ENCODE measurements around the gene SEPTIN8.

SEPTIN8 gene

GRCh38 chr5:132754947-132755346, 22.1 kb downstream of the SEPTIN8 start:
- Mint-ChIP-seq H3K4me3 (no peak overlapping the region), H3K4me1 (ENCODE audit: low read depth) (peaks cover 29% of the 10 kb centered on the region), H3K36me3 (ENCODE audit: low read depth) (no peaks in the 10 kb centered on the region), H3K27me3 (no peaks in the 10 kb centered on the region), H3K27ac (no peak overlapping the region), H3K9me3 (no peaks in the 10 kb centered on the region)

GRCh38 chr5:132754111-132754510, 22.9 kb downstream of the SEPTIN8 start:
- Mint-ChIP-seq H3K27ac (no peak overlapping the region), H3K9me3 (no peaks in the 10 kb centered on the region), H3K4me1 (ENCODE audit: low read depth) (peaks cover 29% of the 10 kb centered on the region), H3K36me3 (ENCODE audit: low read depth) (no peaks in the 10 kb centered on the region), H3K27me3 (no peaks in the 10 kb centered on the region), H3K4me3 (no peak overlapping the region)

- Mint-ChIP-seq H3K27ac (peak overlapping the region; percentile 59), H3K4me3 (no peak overlapping the region), H3K36me3 (ENCODE audit: low read depth) (no peaks in the 10 kb centered on the region), H3K4me1 (ENCODE audit: low read depth) (peaks cover 29% of the 10 kb centered on the region), H3K27me3 (no peaks in the 10 kb centered on the region), H3K9me3 (no peaks in the 10 kb centered on the region)
Measured at GRCh38 chr5:132753135-132753987, 23.7 kb downstream of the SEPTIN8 start.

- Mint-ChIP-seq H3K9me3 (no peaks in the 10 kb centered on the region), H3K27ac (no peak overlapping the region), H3K27me3 (no peaks in the 10 kb centered on the region), H3K36me3 (ENCODE audit: low read depth) (no peaks in the 10 kb centered on the region), H3K4me3 (no peak overlapping the region), H3K4me1 (ENCODE audit: low read depth) (peaks cover 29% of the 10 kb centered on the region)
Measured at GRCh38 chr5:132752581-132753125, 24.4 kb downstream of the SEPTIN8 start.

GRCh38 chr5:132751971-132752580, 25.0 kb downstream of the SEPTIN8 start:
- no peak overlapping the region for H3K27ac Mint-ChIP-seq
- no peak overlapping the region for H3K4me3 Mint-ChIP-seq
- no peaks in the 10 kb centered on the region for H3K36me3 Mint-ChIP-seq (ENCODE audit: low read depth)

GRCh38 chr5:132751444-132751843, 25.6 kb downstream of the SEPTIN8 start:
- H3K27me3 Mint-ChIP-seq, result no peaks in the 10 kb centered on the region
- no peak overlapping the region for H3K4me3 Mint-ChIP-seq
- no peaks in the 10 kb centered on the region for H3K9me3 Mint-ChIP-seq
- H3K27ac Mint-ChIP-seq, result peak overlapping the region; percentile 54
- peaks cover 32% of the 10 kb centered on the region for H3K4me1 Mint-ChIP-seq (ENCODE audit: low read depth)
- H3K36me3 Mint-ChIP-seq (ENCODE audit: low read depth), result no peaks in the 10 kb centered on the region

More at GRCh38 chr5:132751971-132752580, 25.0 kb downstream of the SEPTIN8 start:
- Mint-ChIP-seq H3K9me3 (no peaks in the 10 kb centered on the region), H3K4me1 (ENCODE audit: low read depth) (peaks cover 29% of the 10 kb centered on the region), H3K27me3 (no peaks in the 10 kb centered on the region)

GRCh38 chr5:132750471-132751230, 26.4 kb downstream of the SEPTIN8 start:
- Mint-ChIP-seq H3K4me3 (no peak overlapping the region), H3K4me1 (ENCODE audit: low read depth) (peaks cover 32% of the 10 kb centered on the region), H3K36me3 (ENCODE audit: low read depth) (no peaks in the 10 kb centered on the region), H3K9me3 (no peaks in the 10 kb centered on the region), H3K27me3 (peaks cover 6% of the 10 kb centered on the region), H3K27ac (peak overlapping the region; percentile 67)

- Mint-ChIP-seq H3K4me3 (no peak overlapping the region), H3K9me3 (no peaks in the 10 kb centered on the region), H3K36me3 (ENCODE audit: low read depth) (no peaks in the 10 kb centered on the region), H3K27me3 (peaks cover 14% of the 10 kb centered on the region), H3K27ac (peak overlapping the region; percentile 18), H3K4me1 (ENCODE audit: low read depth) (peaks cover 28% of the 10 kb centered on the region)
Measured at GRCh38 chr5:132749506-132749905, 27.5 kb downstream of the SEPTIN8 start.

- Mint-ChIP-seq H3K27ac (no peak overlapping the region), H3K36me3 (ENCODE audit: low read depth) (no peaks in the 10 kb centered on the region)
Measured at GRCh38 chr5:132748522-132749000, 28.5 kb downstream of the SEPTIN8 start.

GRCh38 chr5:132747616-132748440, 29.2 kb downstream of the SEPTIN8 start:
- H3K4me3 Mint-ChIP-seq, result peak overlapping the region; percentile 45
- no peak overlapping the region for H3K27ac Mint-ChIP-seq
- H3K4me1 Mint-ChIP-seq (ENCODE audit: low read depth), result peaks cover 25% of the 10 kb centered on the region
- no peaks in the 10 kb centered on the region for H3K36me3 Mint-ChIP-seq (ENCODE audit: low read depth)
- peaks cover 17% of the 10 kb centered on the region for H3K27me3 Mint-ChIP-seq
- no peaks in the 10 kb centered on the region for H3K9me3 Mint-ChIP-seq

More at GRCh38 chr5:132748522-132749000, 28.5 kb downstream of the SEPTIN8 start:
- peaks cover 28% of the 10 kb centered on the region for H3K4me1 Mint-ChIP-seq (ENCODE audit: low read depth)
- peak overlapping the region; percentile 45 for H3K4me3 Mint-ChIP-seq
- no peaks in the 10 kb centered on the region for H3K9me3 Mint-ChIP-seq
- H3K27me3 Mint-ChIP-seq, result peaks cover 14% of the 10 kb centered on the region

GRCh38 chr5:132746954-132747615, 30.0 kb downstream of the SEPTIN8 start, which contains the start of gene CCNI2:
TSS of gene CCNI2 (plus strand) at chr5:132747426. CDS start at chr5:132747496, 70 bp downstream.
- no peaks in the 10 kb centered on the region for H3K9me3 Mint-ChIP-seq

GRCh38 chr5:132746592-132746953, 30.5 kb downstream of the SEPTIN8 start:
- Mint-ChIP-seq H3K36me3 (ENCODE audit: low read depth) (no peaks in the 10 kb centered on the region), H3K9me3 (no peaks in the 10 kb centered on the region), H3K27ac (no peak overlapping the region), H3K27me3 (peaks cover 24% of the 10 kb centered on the region), H3K4me3 (peak overlapping the region; percentile 71), H3K4me1 (ENCODE audit: low read depth) (peaks cover 18% of the 10 kb centered on the region)

More at GRCh38 chr5:132746954-132747615, 30.0 kb downstream of the SEPTIN8 start, which contains the start of gene CCNI2:
- peak within 1 kb of the TSS; percentile 71 for H3K4me3 Mint-ChIP-seq
- H3K4me1 Mint-ChIP-seq (ENCODE audit: low read depth), result peaks cover 23% of the 10 kb centered on the region
- no peaks in the 10 kb centered on the region for H3K36me3 Mint-ChIP-seq (ENCODE audit: low read depth)
- H3K27ac Mint-ChIP-seq, result no peak within 1 kb of the TSS
- peaks cover 19% of the 10 kb centered on the region for H3K27me3 Mint-ChIP-seq

GRCh38 chr5:132744659-132745058, 32.4 kb downstream of the SEPTIN8 start:
- H3K27me3 Mint-ChIP-seq, result peaks cover 28% of the 10 kb centered on the region

More at GRCh38 chr5:132744659-132745058, 32.4 kb downstream of the SEPTIN8 start:
- Mint-ChIP-seq H3K9me3 (no peaks in the 10 kb centered on the region), H3K4me3 (no peak overlapping the region), H3K4me1 (ENCODE audit: low read depth) (peaks cover 3% of the 10 kb centered on the region), H3K36me3 (ENCODE audit: low read depth) (no peaks in the 10 kb centered on the region), H3K27ac (no peak overlapping the region)

All from stimulated activated naive CD8-positive, alpha-beta T cell treated with anti-CD3 and anti-CD28 coated beads, Interleukin-15, Interleukin-2, amounts not matched to agents 100 ng/mL and 50 ng/mL, for 24 hours (primary cell).